HEK293 (cell line): ENCODE results near the gene LRCH1.

ENCODE experiments used
- CTCF ChIA-PET: fragments of 350-600 bp; formaldehyde crosslinking; extraction: SDS; loops from one replicate; lab custom pipeline; 2021; ENCODE audit warnings: antibody characterized with exemption; lab: Yijun Ruan, JAX
- POLR2A ChIA-PET: fragments of 300-600 bp; formaldehyde crosslinking; extraction: SDS; loops from one replicate; lab custom pipeline; 2020; ENCODE audit warnings: antibody characterized with exemption, inconsistent platforms; lab: Yijun Ruan, JAX
- H3K27ac ChIP-seq: fragments of 200-500 bp; sonication (Bioruptor generic); 2 replicates; pipeline ENCODE4 v1.5.1; 2014; ENCODE audit warnings: low read depth, low read length, control low read depth, inconsistent platforms; ENCODE audit errors: extremely low read depth
- H3K36me3 ChIP-seq, 2 experiments: fragments of 200-500 bp in 1 of 2; sonication (Bioruptor generic) in 1 of 2; 1 replicate in 1 of 2; 2 replicates in 1 of 2; pipeline ENCODE4 v1.5.1; 2014 to 2017; ENCODE audit warnings: inconsistent platforms in 2 of 2, low read length in 2 of 2; ENCODE audit not compliant: control insufficient read depth in 2 of 2, insufficient read depth in 1 of 2
- H3K4me1 ChIP-seq: fragments of 200-500 bp; sonication (Bioruptor generic); 2 replicates; pipeline ENCODE4 v1.5.1; 2014; ENCODE audit warnings: mild to moderate bottlenecking, low read length, inconsistent platforms; ENCODE audit not compliant: control insufficient read depth, insufficient read depth
- H3K4me3 ChIP-seq: 2 replicates; pipeline ENCODE4 v1.5.1; 2011; ENCODE audit warnings: low read depth, mild to moderate bottlenecking, control low read depth, low read length, moderate library complexity
- H3K9me3 ChIP-seq: fragments of 200-500 bp; sonication (Bioruptor generic); 2 replicates; pipeline ENCODE4 v1.5.1; 2014; ENCODE audit warnings: low read depth, low read length, inconsistent platforms; ENCODE audit not compliant: control insufficient read depth, insufficient read depth
- HOXD13 ChIP-seq: sonication (generic); formaldehyde crosslinking; IDR thresholded peaks from 2 replicates; pipeline ENCODE4 v1.8.0; 2022; ENCODE audit warnings: missing genetic modification reagents, borderline replicate concordance
- PRDM1 ChIP-seq: fragments of 450-650 bp; formaldehyde crosslinking; IDR thresholded peaks from 2 replicates; pipeline ENCODE4; 2016; ENCODE audit warnings: missing biosample characterization, missing genetic modification characterization
- SALL2 ChIP-seq: fragments of 450-650 bp; formaldehyde crosslinking; IDR thresholded peaks from 2 replicates; pipeline ENCODE4 v1.5.0; 2017; ENCODE audit warnings: missing biosample characterization, mild to moderate bottlenecking, missing genetic modification characterization, borderline replicate concordance
- SP7 ChIP-seq: fragments of 450-650 bp; formaldehyde crosslinking; IDR thresholded peaks from 2 replicates; pipeline ENCODE4 v1.5.1; 2016; ENCODE audit warnings: missing biosample characterization, missing genetic modification characterization
- ZBTB17 ChIP-seq: fragments of 450-650 bp; formaldehyde crosslinking; IDR thresholded peaks from 2 replicates; pipeline ENCODE4 v1.5.1; 2016; ENCODE audit warnings: missing biosample characterization, missing genetic modification characterization
- ZNF266 ChIP-seq: fragments of 450-650 bp; formaldehyde crosslinking; IDR thresholded peaks from 2 replicates; pipeline ENCODE4 v1.5.1; 2016; ENCODE audit warnings: missing biosample characterization, missing genetic modification characterization, low read depth
- ZNF280C ChIP-seq: fragments of 450-650 bp; formaldehyde crosslinking; IDR thresholded peaks from 2 replicates; pipeline ENCODE4 v1.5.1; 2016; ENCODE audit warnings: missing biosample characterization, missing genetic modification characterization
- ZNF521 ChIP-seq: fragments of 450-650 bp; formaldehyde crosslinking; IDR thresholded peaks from 2 replicates; pipeline ENCODE4 v1.5.1; 2017; ENCODE audit warnings: missing biosample characterization, mild to moderate bottlenecking, missing genetic modification characterization
- ZNF529 ChIP-seq: fragments of 450-650 bp; formaldehyde crosslinking; IDR thresholded peaks from 2 replicates; pipeline ENCODE4 v1.5.1; 2017; ENCODE audit warnings: missing genetic modification characterization, missing biosample characterization; ENCODE audit not compliant: insufficient replicate concordance
- ZNF548 ChIP-seq: fragments of 450-650 bp; formaldehyde crosslinking; IDR thresholded peaks from 2 replicates; pipeline ENCODE4 v1.5.1; 2016; ENCODE audit warnings: missing biosample characterization, missing genetic modification characterization
- ZNF561 ChIP-seq: fragments of 450-650 bp; IDR thresholded peaks from 2 replicates; pipeline ENCODE4 v1.5.1; 2018; ENCODE audit warnings: missing biosample characterization, missing genetic modification characterization, borderline replicate concordance
- ZNF571 ChIP-seq: fragments of 450-650 bp; formaldehyde crosslinking; IDR thresholded peaks from 2 replicates; pipeline ENCODE4 v1.5.0; 2017; ENCODE audit warnings: missing biosample characterization, missing genetic modification characterization
- ZNF629 ChIP-seq: fragments of 450-650 bp; formaldehyde crosslinking; IDR thresholded peaks from 2 replicates; pipeline ENCODE4 v1.5.1; 2017; ENCODE audit warnings: missing biosample characterization, missing genetic modification characterization
- ZNF830 ChIP-seq: fragments of 450-650 bp; IDR thresholded peaks from 2 replicates; pipeline ENCODE4 v1.5.0; 2018; ENCODE audit warnings: missing biosample characterization, missing genetic modification characterization, low read depth, mild to moderate bottlenecking, moderate library complexity
- ZNF837 ChIP-seq: fragments of 450-650 bp; formaldehyde crosslinking; IDR thresholded peaks from 2 replicates; pipeline ENCODE4 v1.5.1; 2016; ENCODE audit warnings: missing biosample characterization, missing genetic modification characterization
- ZSCAN23 ChIP-seq: fragments of 450-650 bp; formaldehyde crosslinking; IDR thresholded peaks from 2 replicates; pipeline ENCODE4 v1.5.1; 2016; ENCODE audit warnings: missing biosample characterization, missing genetic modification characterization
- TF ChIP-seq, protein P1 (sequence below): fragments of 450-650 bp; IDR thresholded peaks from 2 replicates; pipeline ENCODE4 v1.5.1; 2018; ENCODE audit warnings: missing biosample characterization, missing genetic modification characterization
- TF ChIP-seq, protein P2 (sequence below): fragments of 450-650 bp; formaldehyde crosslinking; IDR thresholded peaks from 2 replicates; pipeline ENCODE4 v1.5.1; 2016; ENCODE audit warnings: missing biosample characterization, missing genetic modification characterization
- TF ChIP-seq, protein P3 (sequence below): fragments of 450-650 bp; IDR thresholded peaks from 2 replicates; pipeline ENCODE4 v1.5.1; 2018; ENCODE audit warnings: missing biosample characterization, mild to moderate bottlenecking, missing genetic modification characterization
- TF ChIP-seq, protein P4 (sequence below): fragments of 450-650 bp; formaldehyde crosslinking; IDR thresholded peaks from 2 replicates; pipeline ENCODE4 v1.5.1; 2017; ENCODE audit warnings: missing biosample characterization, missing genetic modification characterization

Gene LRCH1

GRCh38 chr13:46571189-46571908 lies 18.4 kb downstream of the LRCH1 start (continued):
- 0 out of 2 replicates have a peak, but pooled peaks have one; percentile 11 for TF ChIP-seq ZBTB17 (tag by site-specific recombination)
- no peak for TF ChIP-seq SP7 (tag by site-specific recombination)
- TF ChIP-seq PRDM1 (tag by site-specific recombination), result no peak
- no peak for TF ChIP-seq ZSCAN23 (tag by site-specific recombination)
- no peak for TF ChIP-seq SALL2 (tag by site-specific recombination)
- no peak for TF ChIP-seq ZNF521 (tag by site-specific recombination)
- TF ChIP-seq ZNF830, result no peak
- no peak for TF ChIP-seq ZNF561
- TF ChIP-seq HOXD13 (CRISPR knock-in tag), result no peak

DNA sequence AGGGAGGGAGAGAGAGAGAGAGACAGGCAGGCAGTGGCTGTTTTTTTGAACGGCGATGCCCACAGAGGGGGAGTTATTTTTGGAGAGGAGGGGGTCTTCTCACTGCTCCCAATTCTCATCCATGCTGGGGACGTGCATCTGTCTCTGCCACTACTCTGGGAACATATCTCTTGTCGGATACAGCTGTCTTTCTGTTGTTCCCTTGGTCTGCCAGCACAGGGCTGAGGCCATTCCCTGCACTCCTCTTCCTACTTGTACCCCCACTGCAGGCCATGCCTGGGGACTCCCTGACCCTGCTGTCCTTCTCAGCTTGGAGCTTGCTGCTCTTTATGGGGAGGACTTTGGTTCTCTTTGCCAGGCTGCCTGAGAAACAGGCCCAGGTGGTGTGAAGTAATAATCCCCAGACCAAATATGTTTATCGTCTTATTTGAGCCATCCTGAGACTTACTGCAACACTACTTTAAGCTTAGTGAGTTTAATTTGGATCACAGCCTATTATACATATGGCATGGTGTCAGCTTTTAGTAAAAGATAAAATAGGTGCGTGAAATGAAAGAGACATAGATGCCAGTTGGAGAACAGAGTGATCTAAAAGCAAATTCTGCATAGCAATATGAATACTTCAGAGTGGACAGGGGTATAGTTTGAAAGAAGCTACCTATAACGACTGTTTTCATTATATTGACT lies 19.1 kb downstream of the LRCH1 start:
- CTCF ChIA-PET, result interaction anchor here (0.8 kb wide), 1 partner anchor 25 kb away, joined by 3 read pairs; no protein-coding TSS in a partner anchor
- Histone ChIP-seq H3K4me3 (no peak overlapping the region), H3K36me3 (no peaks in the 10 kb centered on the region), H3K27ac (no peak overlapping the region)
- TF ChIP-seq, protein P1, sequence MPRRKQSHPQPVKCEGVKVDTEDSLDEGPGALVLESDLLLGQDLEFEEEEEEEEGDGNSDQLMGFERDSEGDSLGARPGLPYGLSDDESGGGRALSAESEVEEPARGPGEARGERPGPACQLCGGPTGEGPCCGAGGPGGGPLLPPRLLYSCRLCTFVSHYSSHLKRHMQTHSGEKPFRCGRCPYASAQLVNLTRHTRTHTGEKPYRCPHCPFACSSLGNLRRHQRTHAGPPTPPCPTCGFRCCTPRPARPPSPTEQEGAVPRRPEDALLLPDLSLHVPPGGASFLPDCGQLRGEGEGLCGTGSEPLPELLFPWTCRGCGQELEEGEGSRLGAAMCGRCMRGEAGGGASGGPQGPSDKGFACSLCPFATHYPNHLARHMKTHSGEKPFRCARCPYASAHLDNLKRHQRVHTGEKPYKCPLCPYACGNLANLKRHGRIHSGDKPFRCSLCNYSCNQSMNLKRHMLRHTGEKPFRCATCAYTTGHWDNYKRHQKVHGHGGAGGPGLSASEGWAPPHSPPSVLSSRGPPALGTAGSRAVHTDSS (tag by site-specific recombination), result no peak
- TF ChIP-seq ZNF280C (tag by site-specific recombination) (no peak), ZNF571 (tag by site-specific recombination) (no peak), ZNF629 (tag by site-specific recombination) (no peak), ZNF548 (no peak), ZNF837 (tag by site-specific recombination) (no peak)
- TF ChIP-seq, protein P2, sequence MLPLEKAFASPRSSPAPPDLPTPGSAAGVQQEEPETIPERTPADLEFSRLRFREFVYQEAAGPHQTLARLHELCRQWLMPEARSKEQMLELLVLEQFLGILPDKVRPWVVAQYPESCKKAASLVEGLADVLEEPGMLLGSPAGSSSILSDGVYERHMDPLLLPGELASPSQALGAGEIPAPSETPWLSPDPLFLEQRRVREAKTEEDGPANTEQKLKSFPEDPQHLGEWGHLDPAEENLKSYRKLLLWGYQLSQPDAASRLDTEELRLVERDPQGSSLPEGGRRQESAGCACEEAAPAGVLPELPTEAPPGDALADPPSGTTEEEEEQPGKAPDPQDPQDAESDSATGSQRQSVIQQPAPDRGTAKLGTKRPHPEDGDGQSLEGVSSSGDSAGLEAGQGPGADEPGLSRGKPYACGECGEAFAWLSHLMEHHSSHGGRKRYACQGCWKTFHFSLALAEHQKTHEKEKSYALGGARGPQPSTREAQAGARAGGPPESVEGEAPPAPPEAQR (tag by site-specific recombination), result no peak
- TF ChIP-seq, all 188 proteins: peak for 0
- no peaks in the 10 kb centered on the region for H3K9me3 ChIP-seq
- POLR2A ChIA-PET, result no interaction called here
- no peaks in the 10 kb centered on the region for H3K4me1 ChIP-seq

DNA sequence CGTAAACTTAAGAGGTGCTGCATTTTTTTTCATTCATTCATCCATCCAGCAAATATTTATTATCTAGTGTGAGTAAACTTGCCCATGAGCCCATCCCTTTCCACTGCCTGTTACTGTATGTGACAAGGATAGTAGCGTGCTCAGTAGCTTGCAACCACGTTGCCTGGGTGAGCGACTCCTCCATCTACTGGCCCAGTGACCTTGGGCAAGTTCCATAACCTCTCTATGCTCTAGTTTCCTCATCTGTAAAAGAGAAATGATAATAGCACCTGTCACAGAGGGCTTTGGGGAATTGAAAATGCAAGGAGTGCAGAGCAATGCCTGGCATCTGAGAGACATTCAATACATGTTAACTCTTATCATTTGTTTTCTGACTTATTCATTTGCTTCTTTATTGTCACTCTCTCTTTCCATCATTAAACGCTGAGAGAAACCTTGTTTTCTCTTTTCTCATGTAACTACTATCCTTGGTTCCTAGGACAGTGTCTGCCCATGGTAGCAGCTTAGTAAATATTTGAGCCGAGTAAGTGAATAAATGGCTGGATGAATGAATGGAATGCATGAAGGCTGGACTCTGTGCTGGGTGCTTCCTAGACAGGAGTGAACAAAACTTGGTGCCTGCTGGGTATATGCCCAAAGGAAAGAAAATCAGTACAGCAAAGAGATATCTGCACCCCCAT lies 19.9 kb downstream of the LRCH1 start:
- POLR2A ChIA-PET, result no interaction called here
- CTCF ChIA-PET, result interaction anchor here (0.6 to 0.8 kb wide), 3 partner anchors 22 to 599 kb away, joined by 3 read pairs; no protein-coding TSS in a partner anchor
- peaks cover 3% of the 10 kb centered on the region for H3K4me1 ChIP-seq

More for the DNA sequence above, 19.9 kb downstream of the LRCH1 start:
- TF ChIP-seq ZNF529 (tag by site-specific recombination), result no peak
- TF ChIP-seq, protein P3, sequence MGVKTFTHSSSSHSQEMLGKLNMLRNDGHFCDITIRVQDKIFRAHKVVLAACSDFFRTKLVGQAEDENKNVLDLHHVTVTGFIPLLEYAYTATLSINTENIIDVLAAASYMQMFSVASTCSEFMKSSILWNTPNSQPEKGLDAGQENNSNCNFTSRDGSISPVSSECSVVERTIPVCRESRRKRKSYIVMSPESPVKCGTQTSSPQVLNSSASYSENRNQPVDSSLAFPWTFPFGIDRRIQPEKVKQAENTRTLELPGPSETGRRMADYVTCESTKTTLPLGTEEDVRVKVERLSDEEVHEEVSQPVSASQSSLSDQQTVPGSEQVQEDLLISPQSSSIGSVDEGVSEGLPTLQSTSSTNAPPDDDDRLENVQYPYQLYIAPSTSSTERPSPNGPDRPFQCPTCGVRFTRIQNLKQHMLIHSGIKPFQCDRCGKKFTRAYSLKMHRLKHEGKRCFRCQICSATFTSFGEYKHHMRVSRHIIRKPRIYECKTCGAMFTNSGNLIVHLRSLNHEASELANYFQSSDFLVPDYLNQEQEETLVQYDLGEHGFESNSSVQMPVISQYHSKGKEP, result no peak
- no peak for TF ChIP-seq ZNF266 (tag by site-specific recombination)
- TF ChIP-seq, protein P4, sequence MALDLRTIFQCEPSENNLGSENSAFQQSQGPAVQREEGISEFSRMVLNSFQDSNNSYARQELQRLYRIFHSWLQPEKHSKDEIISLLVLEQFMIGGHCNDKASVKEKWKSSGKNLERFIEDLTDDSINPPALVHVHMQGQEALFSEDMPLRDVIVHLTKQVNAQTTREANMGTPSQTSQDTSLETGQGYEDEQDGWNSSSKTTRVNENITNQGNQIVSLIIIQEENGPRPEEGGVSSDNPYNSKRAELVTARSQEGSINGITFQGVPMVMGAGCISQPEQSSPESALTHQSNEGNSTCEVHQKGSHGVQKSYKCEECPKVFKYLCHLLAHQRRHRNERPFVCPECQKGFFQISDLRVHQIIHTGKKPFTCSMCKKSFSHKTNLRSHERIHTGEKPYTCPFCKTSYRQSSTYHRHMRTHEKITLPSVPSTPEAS (tag by site-specific recombination), result no peak
- peak; percentile 56; the same call in 1 of the 2 replicates for TF ChIP-seq PRDM1 (tag by site-specific recombination)
- TF ChIP-seq, all 188 proteins: peak for 1
- H3K27ac ChIP-seq, result no peak overlapping the region
- no peaks in the 10 kb centered on the region for H3K36me3 ChIP-seq
- no peak overlapping the region for H3K4me3 ChIP-seq
- no peaks in the 10 kb centered on the region for H3K9me3 ChIP-seq
